GM19193 (cell line): ENCODE data around the gene SLC38A9.

ENCODE experiments used
- POLR2A ChIP-seq: IDR thresholded peaks from 4 replicates; pipeline ENCODE4 v1.6.1; 2011; ENCODE audit not compliant: insufficient read depth, insufficient read length; ENCODE audit errors: extremely low read depth

SLC38A9 gene, protein sequence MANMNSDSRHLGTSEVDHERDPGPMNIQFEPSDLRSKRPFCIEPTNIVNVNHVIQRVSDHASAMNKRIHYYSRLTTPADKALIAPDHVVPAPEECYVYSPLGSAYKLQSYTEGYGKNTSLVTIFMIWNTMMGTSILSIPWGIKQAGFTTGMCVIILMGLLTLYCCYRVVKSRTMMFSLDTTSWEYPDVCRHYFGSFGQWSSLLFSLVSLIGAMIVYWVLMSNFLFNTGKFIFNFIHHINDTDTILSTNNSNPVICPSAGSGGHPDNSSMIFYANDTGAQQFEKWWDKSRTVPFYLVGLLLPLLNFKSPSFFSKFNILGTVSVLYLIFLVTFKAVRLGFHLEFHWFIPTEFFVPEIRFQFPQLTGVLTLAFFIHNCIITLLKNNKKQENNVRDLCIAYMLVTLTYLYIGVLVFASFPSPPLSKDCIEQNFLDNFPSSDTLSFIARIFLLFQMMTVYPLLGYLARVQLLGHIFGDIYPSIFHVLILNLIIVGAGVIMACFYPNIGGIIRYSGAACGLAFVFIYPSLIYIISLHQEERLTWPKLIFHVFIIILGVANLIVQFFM

DNA sequence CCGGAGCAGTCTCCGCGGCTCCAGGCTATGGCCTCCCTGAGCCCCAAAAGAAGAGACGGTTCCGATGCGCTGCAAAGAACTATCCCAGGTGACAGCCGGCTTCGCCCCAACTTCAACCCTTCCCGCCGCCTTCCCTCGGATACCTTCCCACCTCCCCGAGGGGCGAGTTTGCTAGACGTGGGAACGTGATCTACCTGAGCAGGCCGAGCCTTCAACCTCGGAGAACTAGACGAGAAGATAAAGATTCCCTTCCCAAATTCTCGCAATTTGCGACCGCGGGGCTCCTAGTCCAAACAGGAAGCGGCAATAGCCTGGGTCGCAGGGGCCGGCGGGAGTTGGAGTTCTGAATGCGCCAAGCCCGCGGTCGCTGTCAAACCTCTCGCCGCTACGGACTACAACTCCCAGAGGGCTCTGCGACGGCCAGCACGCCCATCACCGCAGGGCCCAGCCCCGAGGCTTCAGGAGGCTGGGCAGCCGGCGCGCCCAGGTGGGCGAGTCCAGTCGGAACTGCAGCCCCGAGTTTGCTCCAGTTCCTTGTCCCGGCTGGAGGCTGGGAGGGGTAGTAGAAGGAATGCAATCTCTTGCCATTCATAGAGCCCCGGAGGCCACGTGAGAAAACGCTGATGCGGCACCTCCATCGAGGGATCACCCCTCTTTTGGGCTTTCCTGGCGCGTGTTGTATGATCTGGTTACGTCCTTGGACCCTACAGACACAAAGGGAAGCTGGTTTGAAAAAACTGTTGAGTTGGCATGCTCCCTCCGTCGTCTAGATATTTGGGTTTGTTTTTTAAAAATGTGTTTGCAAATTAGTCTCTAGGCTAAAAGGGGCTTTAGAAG is at the start of gene SLC38A9:
SLC38A9 (minus strand) TSS at position 302 of the 837 bp plus-strand sequence. CDS start 14,366 bp downstream, outside the sequence.
- peak; percentile 64 for TF ChIP-seq POLR2A

GRCh38 chr5:55758714-55759113 is 46.6 kb upstream of the SLC38A9 start:
- TF ChIP-seq POLR2A: no peak

- TF ChIP-seq POLR2A: no peak
Observed at GRCh38 chr5:55758231-55758630, 46.1 kb upstream of the SLC38A9 start.

DNA sequence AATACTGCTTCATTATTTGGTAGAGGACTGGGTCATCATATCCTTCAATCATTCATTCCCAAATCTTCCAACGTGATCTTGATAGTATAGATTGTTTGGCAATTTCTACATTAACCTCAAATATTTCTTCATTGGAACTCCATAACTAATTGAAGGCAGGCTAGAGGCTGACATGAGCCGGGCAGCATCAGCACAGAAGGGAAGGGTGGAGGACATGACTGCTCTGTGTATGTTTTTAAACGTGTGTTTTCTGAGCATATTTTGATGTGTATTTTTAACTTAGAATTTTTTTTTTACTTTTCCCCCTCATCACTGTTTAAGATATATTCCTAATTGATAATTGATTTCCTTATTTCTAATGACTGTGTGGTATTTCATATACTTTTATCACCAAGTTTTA is 38.4 kb upstream of the SLC38A9 start:
- no peak for TF ChIP-seq POLR2A

DNA sequence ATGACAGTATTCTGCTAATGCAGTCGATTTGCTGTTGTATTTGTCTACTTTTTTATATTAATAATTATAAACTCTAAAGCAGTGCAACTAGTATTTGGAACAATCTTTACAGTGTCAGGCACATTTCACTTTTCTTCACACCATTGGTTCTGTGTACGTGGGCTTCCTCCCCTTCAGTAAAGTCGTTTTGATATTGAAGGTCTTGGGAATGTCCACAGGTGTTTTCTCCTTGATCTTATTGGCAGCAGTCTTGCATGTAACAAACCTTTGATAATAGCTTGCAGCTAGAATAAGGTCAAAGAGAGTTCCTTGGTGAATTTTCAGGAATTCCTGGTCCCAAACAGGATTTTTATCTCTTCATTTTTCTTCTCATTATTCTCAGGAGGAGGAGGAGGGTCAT is 37.9 kb upstream of the SLC38A9 start:
- no peak for TF ChIP-seq POLR2A

DNA sequence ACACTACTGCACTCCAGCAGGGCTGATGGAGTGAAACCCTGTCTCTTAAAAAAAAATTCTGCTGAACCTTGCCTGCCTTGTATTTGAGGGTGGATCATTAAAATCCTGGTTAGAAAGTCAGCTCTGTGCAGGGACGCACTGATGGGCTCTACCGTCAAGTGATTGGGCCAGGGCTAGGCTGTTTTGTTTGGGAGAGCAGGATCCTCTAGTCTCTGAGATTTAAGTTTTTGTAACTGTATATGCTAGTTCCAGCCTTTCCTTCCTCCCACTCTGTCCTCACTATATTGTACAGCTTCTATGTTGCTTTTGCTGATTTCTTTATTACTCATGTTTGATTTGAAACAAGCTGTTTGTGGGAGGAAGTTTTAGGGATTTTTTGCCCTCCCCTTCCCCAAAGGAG is 37.3 kb upstream of the SLC38A9 start:
- no peak for TF ChIP-seq POLR2A

- TF ChIP-seq POLR2A: no peak
Observed at GRCh38 chr5:55747778-55748318, 35.7 kb upstream of the SLC38A9 start.

DNA sequence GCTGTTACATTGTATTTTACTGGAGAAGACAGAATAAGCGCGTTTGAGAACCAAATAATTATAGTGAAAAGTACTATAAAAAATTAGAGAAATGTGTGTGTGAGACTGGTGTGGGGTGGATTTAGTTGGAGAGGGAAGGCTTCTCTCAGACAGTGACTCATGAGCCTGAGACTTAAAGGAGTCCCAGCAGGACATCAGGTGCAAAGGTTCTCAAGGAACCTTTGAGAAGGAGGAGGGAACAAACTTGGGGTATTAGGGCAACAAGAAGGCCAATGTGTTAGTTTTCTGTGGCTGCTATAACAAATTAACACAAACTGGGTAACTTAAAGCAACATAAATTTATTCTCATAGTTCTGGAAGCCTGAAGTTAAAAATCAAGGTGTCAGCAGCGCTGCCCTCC is 30.7 kb upstream of the SLC38A9 start:
- TF ChIP-seq POLR2A: no peak

- TF ChIP-seq POLR2A: no peak
Observed at GRCh38 chr5:55737793-55738192, 25.7 kb upstream of the SLC38A9 start, which contains the start of gene DDX4. TSS of gene DDX4 (plus strand) at chr5:55738061. CDS start at chr5:55738964, 903 bp downstream.

DNA sequence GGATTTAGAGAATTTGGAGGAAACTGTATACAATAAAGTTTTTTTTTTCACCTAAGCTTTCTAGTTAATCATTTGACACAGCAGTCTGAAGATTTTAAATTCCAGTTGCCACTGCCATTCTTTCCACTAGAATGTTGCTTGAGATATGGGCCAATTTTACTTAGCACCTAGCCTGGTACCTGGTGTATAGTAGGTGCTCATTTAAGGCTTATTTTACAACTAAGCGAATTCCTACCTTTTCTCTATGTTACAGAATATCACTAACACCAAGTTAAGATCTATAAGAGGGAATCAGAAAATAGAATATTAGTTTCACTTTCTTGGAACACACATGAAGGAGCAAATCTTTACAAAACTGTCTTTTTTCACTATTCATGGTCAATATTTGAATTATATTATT is 22.5 kb upstream of the SLC38A9 start:
- TF ChIP-seq POLR2A: no peak

- TF ChIP-seq POLR2A: no peak
Observed at GRCh38 chr5:55732585-55732984, 20.5 kb upstream of the SLC38A9 start.

- TF ChIP-seq POLR2A: no peak
Observed at GRCh38 chr5:55731848-55732247, 19.7 kb upstream of the SLC38A9 start.

GRCh38 chr5:55724281-55724680 is 12.2 kb upstream of the SLC38A9 start:
- no peak for TF ChIP-seq POLR2A

DNA sequence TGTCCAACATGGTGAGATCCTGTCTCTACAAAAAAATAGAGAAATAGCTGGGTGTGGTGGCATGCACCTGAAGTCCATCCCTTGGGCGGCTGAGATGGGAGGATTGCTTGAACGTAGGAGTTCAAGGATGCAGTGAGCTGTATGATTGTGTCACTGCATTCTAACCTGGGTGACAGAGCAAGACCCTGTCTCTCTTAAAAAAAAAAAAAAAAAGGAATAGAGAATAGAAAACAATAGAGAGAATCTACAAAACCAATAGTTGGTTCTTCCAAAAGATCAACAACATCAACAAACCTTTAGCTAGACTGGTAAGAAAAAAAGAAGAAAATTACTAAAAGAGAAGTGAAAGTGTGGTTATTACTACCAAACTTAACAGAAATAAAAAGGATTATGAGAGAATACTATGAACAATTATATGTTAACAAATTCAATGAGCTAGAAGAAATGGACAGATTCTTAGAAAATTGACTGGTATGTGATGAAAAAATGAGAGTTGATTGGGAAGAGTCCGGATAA is 8.1 kb upstream of the SLC38A9 start:
- TF ChIP-seq POLR2A: no peak

DNA sequence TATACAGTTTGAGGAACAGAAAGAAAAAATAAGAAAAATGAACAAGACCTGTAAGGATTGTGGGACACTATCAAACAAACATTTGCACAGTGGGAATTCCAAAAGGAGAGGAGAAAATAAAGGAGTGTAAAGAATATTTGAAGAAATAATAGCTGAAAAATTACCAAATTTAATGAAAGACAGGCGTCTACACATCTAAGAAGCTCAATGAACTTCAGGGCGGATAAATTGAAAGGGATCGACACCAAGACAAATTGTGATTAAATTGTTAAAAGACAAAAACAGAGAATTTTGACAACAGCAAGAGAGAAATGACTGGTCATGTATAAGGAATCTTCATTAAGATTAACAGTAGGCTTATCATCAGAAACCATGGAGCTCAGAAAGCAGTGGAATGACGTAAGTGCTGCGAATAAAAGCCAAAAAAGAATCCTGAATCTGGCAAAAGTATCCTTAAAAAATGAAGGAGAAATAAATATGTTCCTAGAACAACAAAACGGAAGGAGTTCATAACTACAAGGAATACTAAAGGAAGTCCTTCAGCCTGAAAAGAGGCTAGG is 3.5 kb upstream of the SLC38A9 start:
- no peak for TF ChIP-seq POLR2A

- TF ChIP-seq POLR2A: no peak
Observed at GRCh38 chr5:55714749-55715148, 2.6 kb upstream of the SLC38A9 start.

DNA sequence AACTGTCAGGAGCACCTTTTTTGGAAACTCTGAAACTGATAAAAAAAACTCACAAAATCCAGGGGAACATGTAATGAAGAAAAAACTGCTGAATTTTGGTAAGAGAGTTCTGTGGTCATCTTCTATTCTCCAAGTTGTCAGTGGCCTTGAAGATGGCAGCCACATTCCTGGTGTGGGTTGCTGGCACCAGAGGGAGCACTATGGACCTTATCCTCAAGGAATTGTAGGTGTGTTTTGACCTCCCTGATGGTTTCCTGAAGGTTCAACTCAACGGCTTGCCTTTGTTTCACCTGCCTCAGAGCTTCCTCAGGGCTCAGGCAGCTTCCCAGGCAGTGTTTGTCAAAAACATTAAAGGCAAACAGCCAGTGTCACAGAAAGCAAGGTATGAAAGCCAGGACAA is 2.2 kb upstream of the SLC38A9 start:
- no peak for TF ChIP-seq POLR2A
